Inferior parietal cortex (tissue), 1 donor: ENCODE measurements around the gene FOXB2.

ENCODE experiments used
- DNase-seq: peaks from one replicate; pipeline ENCODE4 v3.0.0-alpha.2; 2016; ENCODE audit errors: extremely low spot score

The FOXB2 gene

DNA sequence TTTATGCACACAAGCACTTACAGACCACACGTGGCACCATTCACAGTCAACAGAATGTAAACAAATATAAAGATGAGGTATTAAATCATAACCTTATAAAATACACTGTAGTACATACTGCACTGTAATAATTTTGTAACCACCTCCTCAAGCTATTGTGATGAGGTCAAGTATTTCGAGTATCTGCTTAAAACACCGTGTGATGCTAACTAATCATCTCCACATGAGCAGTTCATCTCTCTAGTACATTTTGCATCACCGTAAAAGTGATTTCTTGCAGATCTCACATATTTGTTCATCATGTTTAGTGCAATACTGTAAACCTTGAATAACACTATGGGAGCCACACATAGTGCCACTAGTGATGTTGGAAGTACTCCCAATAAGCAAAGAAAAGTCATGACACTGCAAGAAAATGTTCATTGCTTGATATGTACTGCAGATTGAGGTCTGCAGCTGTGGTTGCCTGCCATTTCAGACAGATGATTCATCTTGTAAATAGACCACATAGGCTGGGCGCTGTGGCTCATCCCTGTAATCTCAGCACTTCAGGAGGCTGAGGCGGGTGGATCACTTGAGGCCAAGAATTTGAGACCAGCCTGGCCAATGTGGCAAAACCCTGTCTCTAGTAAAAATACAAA, 44.3 kb downstream of the FOXB2 start:
- DNase-seq = no peak

DNA sequence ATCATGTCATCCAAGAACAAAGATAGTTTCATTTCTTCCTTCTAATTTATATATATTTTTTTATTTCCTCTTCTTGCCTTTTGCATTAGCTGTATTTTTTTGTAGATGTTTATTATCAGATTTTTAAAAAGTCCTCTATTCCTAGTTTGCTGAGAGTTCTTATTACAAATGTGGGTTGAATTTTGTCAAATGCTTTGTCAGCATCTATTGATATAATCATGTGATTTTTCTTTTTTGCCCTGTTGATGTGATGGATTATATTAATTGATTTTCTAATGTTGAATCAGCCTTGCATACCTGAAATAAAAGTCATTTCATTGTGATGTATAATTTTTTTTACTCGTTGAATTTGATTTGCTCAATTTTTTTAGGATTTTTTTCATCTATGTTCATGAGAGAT, 46.9 kb downstream of the FOXB2 start:
- no peak for DNase-seq
